Activated T-cell treated with anti-CD3 and anti-CD28 coated beads for 1 hour (primary cell): ENCODE measurements around the gene SEC22C.

Source experiments
- DNase-seq: peaks from one replicate; pipeline ENCODE4 v3.0.0-alpha.2; 2020; ENCODE audit warnings: low read depth

The SEC22C gene

DNA sequence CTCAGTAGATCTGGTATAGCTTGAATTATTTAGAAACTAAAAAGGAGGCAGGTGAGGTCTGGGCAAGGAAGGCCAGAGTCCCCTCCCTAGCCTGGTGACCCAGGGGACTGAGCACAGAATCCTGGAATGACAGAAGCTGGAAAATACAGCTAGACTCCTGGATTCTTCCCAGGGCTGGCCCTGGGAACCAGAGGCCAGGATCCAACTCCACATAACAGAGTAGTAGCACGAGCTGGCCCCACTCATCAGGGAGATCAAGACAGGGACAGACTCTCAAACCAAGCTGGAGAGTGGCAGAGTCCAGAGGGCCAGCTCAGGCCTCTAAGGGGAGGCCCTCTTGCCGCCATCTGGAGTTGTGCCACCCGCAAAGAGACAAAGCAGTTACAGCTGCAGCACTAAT lies 68.6 kb downstream of the SEC22C start:
- no peak for DNase-seq

DNA sequence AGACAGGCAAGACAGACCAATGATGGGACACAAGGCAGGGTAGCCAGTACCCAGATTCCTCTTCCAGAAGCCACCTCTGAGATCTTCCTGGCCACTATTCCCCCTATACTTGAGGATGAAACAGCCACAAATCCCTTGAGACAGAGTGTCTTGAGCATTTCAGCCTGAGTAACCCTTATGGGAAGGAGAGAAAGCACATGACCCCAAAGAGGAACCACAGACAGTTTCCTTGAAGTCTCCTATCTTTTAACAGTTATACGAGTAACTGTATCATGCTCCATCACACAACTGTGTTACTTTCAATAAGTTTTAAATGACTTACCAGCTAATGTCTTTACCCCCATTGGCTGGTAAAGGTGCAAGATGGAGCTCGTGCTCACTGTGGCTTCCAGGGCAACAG lies 70.0 kb downstream of the SEC22C start:
- DNase-seq, result no peak

DNA sequence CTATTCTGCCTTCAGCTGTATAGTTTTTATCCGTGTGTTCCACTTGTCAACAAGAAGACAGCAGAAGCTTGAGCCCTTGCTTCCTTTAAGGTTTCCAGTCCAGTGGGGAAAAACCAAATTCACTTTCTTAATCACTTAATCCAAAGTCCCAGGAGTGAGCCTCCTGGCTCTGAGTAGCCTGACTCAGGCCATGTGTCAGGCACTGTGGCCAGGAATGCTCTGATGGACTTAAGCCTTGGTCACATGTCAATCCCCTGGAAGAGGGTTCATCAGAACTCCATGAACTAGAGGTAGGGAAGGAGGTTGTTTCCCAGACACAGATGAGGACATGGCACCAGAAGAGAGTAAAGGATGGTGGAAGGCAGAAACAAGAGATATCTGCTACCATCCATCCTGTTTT lies 70.6 kb downstream of the SEC22C start:
- no peak for DNase-seq

DNA sequence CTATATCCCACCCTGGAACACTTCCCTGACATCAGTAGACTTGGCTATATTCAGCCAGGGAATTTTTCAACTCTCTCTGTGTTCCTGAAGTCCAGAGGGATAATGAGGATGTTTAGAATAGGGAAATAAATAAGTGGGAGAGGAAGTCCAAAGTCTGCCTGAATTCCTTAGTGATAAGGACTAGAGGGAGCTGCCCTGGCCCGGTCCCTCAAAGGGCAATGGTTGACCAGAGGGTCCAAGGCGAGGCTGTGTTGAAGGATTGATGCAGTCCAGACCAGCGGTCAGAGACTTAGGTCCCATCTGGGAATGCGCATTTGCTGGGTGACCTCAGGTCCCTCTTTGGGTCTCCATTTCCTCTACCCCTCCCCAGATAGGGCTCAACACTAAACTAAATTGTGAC lies 71.4 kb downstream of the SEC22C start:
- DNase-seq, result no peak

DNA sequence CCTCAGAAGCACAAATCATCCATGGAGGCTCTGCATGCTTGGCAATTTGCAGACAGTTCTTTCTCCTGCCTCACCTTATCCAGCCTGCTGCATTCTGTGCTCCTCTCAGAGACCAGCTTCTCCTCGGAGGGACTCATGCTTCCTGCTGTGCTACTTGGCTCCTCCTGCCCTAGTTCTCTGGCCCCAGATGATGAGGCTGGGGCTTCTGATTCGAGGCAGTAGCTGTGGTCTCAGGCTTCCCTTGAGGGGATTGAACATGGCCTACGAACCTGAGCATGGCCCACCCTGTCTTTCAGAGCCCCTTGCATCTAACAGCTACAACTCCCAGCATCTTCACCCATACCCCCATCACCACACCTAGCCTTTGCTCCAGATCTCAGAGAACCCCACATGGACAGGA lies 72.7 kb downstream of the SEC22C start:
- no peak for DNase-seq

DNA sequence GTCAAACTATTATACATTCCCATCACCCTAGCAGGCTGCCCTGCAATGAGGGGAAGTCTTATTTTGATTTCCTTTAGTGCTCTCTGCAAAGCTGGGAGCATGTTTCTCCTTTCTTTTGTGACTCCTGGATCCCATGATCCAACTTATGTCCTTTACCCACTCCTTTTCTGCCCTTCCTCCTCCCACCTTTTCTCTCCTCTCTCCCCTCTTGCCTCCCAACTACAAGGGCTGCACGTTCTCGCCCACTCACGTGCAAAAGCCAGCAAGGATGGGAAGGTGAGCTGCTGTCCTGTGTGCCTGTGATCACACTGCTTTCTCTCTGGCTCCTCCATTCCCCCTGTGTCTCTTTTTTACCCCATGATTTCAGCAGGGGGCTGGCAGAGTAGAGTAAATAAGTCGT lies 73.2 kb downstream of the SEC22C start:
- no peak for DNase-seq

DNA sequence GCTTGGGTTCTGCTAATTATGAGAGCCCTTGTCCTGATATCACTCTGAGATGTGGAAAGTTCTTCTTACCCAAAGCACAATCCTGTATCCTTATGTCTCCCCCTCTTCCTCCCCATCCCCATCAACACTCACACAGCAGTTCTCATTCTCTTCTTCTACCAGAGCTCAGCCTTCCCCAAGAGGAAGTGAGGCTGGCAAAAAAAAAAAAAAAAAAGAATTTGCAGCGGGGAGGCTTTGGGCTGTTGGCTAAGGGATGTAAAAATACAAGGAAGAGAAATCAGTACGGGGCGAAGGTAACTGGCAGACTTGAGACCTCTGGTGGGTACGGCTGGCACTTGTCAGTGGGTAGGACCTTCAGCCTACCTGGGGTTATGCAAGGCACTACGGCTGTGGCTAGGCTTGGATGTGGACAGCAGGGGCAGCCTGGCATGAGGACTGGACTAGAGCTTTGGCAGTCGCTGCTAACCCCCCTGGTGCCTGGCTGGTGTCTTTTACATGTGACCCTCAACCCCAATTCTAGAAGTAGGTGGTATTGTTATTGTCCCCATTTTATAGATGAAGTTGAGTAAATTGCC lies 73.9 kb downstream of the SEC22C start:
- DNase-seq, result no peak

DNA sequence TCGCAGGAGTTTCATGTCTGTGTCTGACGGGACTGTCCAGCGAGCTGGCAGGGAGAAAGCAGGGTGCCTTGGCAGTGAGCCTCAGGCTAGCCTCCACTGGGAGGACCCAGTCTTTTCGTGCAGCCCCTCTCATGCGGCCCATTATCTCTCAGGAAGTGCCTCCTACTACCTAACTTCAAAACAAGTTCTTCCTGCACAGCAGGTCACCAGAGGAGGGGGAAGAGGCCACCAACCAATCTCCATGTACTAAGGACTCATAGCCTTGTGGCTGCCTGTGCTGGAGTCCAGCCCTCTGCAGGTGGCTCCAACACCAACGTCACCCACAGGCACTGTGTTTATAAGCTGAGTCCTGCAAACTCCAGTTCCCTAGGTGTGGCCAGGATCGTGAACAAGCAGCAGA lies 74.5 kb downstream of the SEC22C start:
- no peak for DNase-seq

DNA sequence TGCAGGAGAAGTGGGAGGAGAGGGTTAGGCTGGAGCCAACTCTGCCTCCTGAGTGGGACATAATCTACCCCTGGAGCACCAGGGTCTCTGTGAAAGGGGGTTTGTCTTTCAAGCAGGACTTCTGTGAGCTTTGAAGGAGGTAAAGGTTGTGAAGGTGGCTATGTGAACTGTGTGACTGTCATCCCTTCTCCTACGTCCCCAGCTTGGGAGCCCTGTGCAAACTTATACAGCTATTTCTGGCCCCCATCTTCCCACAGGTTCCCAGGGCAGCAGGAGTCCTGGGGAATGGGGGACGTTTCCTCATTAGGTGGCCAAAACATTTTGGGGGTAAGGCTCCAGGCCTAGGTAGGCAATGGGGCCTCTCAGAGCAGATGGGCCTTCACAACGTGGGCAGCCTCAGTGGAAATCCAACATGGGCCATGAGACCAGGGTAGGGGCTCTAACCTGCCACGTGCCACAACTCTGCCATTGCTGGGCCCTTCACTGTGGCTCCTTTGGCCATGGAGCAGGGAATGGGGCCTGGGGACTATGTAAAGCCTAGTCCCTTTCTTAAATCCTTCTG lies 75.8 kb downstream of the SEC22C start:
- no peak for DNase-seq

DNA sequence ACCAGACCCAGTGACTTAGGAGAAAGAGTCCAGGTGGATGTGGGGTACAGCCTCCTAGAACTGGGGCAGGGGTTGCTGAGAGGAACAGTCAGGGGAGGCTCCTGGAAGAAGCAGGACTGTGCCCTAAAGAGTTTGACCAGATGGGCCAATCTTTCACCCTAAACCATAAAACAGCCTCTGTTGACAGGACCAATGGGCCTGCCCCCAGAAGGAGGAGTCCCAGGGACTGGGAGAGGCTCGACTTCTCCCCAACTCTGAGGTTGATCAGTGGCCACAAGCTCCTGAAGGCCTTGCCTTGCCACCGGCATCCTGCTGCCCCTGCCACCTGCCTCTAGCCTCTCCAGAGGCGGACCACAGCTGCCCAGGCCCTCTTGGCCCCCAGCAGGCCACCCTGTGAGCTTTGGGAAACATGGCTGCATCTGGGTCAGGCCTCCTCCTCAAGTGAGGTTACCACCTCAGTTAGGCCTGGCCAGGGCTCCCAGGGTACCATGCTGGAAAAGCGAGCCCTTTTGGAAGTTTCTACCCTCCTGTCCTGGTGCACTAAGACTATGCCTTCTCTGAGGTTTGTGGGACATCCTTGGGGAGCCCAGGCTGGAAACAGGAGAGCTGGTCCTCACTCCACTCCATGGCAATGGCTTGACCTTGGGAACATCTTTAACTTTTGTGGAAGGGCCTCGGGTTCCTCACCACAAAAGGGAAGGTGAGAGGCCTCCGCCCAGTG lies 76.5 kb downstream of the SEC22C start:
- no peak for DNase-seq

DNA sequence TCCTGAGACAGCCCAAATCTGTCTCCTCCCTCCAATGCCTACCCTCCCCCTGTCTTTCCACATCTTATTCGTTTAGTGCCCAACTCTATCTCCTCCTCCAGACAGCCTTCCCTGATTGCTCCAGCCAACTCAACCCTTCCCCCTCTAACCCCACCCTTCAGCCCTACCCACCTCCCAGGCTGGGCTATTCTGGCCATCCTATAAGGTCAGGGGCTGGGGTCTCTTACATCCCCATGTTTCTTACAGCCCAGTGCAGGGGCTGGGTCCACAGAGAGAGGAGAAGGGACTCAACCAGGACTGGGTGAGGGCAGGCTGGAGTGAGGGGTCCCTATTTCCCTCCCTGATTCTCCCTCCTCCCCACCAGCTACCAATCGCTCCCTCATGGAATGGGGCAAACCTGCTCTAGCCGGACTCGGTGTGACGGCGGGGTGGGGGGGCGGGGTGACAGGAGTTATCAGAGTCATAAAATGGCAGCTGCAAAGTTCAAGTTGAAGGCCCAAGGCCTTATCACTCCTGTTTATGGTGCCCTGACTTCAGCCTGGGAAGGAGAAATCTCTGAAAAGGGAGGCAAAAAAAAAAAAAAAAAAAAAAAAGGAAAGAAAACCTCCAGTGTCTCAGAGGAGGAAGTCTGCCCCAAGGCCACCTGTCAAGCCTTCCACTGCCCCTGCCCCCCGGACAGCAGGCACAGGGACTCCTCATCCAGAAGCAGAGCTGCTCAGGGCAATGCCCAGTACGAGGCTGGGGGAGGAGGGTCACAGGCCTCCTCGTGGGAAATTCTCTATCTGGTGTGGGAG lies 77.2 kb downstream of the SEC22C start:
- no peak for DNase-seq

DNA sequence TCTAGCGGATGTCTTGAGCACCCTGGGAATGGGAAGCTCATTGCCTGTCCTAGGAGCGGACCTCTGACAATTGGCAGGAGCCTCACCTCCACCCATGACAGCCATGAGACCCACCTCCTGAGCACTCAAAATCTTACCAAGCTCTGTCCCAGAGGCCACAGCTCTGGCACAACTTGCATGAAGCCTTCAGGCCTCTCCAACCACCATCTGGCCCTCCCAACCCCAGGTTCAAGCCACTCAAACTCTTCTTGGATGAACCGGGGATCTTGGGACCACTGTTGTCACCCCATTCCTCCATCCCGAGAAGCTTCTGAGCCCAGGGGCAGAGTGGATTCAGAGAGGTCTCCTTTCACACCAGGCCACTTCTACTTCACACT lies 77.8 kb downstream of the SEC22C start:
- no peak for DNase-seq

DNA sequence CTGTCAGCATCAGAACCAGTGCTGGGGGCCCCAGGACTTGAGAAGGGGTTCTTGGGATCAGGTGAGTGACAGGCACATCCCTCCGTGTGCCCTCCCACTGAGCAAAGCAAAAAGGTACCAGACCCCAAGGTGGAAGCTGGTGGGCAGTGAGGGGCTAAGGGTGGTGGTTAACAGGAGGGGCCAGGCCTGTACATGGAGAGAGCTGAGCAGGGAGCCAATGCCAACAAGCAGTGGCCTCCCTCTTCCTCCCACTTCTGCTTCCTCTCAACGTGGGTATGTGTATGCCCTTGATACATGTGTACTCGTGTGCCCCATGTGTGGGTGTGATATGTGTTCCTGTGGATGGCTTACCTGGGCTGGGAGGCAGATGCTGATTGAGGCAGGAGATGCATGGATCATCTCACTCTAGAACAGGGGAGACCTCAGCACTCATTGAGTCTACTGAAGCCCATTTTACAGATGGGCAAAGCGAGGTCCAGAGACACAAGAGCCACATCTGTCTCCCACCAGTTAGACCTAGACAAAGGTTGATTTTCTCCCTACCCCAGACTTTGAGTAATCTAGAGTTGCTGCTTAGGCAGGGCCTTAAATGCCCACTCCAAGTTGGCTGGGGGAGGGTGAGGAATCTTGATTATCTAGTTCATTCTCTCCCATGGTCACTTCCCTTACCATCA lies 78.4 kb downstream of the SEC22C start:
- no peak for DNase-seq

DNA sequence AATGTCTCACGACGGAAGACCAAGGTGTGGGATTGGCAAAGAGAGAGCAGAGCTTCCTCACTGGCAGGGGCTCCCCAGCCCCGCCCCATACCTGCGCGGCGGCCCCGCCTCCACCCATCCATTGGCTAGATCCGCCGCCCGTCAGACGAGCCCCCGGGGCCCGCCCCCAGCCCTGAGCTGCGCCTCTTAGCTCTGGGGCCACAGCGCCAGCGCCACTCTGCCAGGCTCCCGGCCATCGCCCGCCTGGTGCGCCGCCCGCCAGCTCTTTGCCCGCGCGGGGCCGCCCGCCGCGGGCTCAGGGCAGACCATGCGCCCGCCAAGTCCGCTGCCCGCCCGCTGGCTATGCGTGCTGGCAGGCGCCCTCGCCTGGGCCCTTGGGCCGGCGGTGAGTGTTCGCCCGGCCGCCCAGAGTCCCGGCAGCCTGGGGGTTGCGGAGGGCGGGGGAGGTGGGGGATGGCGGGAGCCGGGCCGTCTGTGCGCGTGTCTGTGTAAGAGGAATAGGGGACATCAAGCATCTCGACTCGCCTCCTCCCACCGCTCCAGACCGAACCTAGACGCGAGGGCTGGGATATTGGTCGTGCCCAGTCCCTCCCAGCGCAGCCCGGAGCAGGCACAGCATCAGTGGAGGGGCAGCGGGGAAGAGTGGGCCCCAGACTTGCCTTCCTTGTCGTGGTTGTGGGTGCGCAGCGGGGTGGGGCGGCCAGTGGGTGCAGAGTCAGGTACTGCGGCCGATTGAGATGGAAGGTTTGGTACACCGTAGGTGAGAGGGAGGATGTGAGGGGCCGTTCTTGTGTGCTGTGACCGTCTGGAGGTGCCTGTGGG lies 79.1 kb downstream of the SEC22C start, which contains the start of gene VIPR1:
Gene VIPR1 (plus strand): TSS at position 215 of the 822 bp plus-strand sequence. CDS start 93 bp downstream, at position 308.
- DNase-seq, result peak; percentile 92

DNA sequence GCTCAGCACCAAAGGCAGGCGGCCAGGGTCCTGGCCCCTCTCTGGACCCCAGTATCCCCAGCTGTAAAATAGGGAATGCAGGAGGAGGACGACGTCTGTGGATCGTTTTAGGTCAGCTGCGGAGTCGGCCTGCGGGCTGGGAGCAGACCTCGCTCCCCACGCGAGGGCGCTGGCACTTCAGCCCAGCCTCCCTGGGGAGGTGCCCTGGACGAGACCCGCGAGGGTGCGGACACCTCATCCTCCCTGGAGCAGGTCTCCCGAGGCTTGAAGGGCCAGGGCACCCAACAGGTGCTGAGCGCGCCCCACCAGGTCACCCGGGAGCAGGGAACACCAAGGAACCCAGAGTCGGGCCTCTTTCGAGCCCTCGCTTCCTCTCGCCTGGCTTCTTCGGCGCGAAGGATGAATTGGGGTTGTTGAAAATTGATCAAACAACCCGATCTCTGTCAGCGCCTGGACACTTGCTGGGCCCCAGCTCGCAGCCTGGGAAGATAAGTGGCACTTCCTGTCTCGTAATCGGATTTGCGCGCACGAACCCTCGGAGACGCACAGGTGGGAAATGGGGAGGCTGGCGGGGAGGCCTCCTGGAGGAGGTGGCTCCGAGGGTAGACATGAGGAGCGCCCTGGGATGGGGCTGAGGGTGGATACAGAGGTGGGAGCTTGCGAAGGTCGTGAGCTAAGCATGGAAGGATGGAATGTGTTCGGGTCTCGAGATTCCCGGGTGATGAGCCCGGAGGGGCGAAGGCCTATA lies 79.9 kb downstream of the SEC22C start:
- peak; percentile 56 for DNase-seq

DNA sequence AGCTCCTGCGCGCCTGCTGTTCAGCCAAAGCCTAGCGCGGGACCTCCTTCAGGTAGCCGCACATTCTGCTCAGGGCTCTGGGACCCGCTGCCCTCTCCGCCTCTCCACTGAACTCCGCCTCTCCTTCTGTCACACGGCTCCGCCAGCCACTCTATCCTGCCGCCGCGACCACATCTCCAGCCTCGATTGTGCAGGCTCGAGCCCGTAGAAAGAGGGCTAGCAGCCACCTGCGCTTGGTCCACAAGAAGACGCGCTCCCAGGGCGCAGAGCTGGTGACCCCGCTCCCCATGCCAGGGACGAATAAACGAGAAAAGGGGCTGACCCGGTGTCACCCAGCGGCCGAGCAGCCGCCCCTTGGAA lies 80.5 kb downstream of the SEC22C start:
- DNase-seq, result no peak

DNA sequence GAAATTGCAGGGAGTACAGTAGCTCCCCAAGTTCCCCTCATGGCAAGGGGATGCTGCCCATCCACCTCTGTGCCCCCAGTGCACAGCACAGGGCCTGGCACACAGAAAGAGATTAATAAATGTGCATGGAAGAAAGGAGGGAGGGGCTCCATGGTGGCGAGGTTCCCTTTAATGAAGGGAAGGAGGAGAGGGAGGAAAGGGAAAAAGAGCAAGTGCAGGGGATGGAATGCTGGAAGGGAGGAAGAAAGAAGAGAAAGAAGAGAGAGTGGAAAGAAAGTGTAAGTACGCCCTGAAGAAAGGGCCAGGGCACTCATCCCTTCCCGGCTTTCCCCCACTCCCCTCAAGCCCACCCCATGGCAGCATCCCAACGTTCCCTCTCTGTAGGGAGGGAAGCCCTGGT lies 80.9 kb downstream of the SEC22C start:
- no peak for DNase-seq

DNA sequence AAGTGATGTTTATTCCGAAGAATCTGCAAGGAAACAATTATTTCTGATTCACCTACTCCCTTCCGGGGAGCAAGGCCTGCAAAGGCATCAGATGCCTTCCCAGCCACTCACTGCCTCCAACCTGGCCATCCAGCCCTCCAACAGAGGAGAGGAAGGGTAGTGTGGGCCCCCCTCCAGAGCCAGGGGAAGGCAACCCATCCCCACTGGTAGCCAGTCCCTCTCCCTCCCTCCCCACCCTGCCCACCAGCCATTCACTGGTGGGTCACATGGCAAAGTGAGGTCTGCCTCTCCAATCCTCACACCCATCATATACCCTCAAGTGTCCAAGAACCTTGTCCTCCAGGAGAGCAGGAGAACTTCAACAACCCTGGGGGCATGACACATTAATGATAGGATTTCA lies 81.7 kb downstream of the SEC22C start:
- DNase-seq, result no peak

DNA sequence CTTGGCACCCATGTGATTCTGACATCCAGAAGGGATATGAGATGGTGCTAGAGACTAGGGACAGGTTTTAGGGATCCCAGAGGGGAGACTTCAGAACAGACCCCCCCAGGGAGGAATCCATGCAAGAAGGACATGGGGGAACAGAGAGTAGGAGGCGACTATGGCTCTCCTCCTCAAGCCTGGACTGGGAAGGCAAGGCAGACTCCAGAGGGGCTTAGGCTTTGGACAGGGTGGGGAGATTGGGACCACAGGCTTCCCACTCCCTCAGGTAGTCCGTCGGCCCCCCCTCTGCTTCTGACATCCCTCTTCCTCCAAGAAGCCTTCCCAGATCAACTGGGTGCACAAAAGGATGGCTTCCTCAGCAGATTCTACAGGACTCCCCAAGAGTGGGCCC lies 82.3 kb downstream of the SEC22C start:
- no peak for DNase-seq

DNA sequence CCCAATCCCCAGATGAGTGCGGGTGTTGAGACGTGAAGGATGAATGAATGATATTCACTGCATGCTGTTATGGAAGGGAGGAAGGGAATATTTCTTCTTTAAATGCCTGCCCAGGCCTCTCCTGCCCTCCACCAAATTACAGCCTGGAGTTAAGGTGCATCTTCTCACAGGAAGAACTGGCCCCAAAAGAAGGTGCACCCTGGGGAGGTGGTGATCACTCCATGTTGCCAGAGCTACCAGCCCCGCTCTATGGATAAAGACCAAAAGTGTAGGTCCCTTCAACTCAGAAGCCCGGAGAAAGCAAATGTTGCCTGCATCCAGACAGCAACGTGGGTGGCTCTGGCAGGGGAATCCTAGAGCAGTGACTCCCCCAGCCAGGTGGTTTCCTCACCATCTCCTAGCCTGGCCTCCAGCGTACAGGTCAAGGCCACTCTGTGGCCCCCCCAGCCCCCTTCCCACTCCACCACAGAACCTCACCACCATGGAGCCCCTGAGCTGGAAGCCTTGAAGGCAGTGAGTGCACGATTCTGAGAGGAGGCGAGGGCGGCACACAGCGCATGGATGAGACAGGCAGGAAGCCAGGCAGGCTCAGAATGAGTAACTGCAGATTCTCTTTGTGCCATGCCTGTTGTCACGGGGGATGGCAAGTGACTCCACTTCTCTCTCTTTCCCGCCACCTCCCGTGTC lies 82.8 kb downstream of the SEC22C start:
- DNase-seq, result no peak
